ENCODE measurements around the gene ABCC6.
"Not testable (repeated sequence)": the region's sequence is repeated elsewhere in the genome, so short reads cannot be mapped to it uniquely, and the experiment has no call there.

The ABCC6 gene

GRCh38 chr16:16104132-16104803 is 119.0 kb downstream of the ABCC6 start:
- not testable (repeated sequence) for H3K4me3 ChIP-seq (ENCODE audit: low read length); DNase-seq (ENCODE audit: low read depth, low spot score)

GRCh38 chr16:16102738-16103137 is 120.6 kb downstream of the ABCC6 start:
- no peak for DNase-seq (ENCODE audit: low read depth, low spot score)
- H3K4me3 ChIP-seq (ENCODE audit: low read length): no peak overlapping the region

- no peak for DNase-seq (ENCODE audit: low read depth, low spot score)
- H3K4me3 ChIP-seq (ENCODE audit: low read length): no peak overlapping the region
Measured at GRCh38 chr16:16101585-16101984, 121.7 kb downstream of the ABCC6 start.

- no peak overlapping the region for H3K4me3 ChIP-seq (ENCODE audit: low read length)
- no peak for DNase-seq (ENCODE audit: low read depth, low spot score)
Measured at GRCh38 chr16:16100631-16101030, 122.7 kb downstream of the ABCC6 start.

- DNase-seq (ENCODE audit: low read depth, low spot score): no peak
- H3K4me3 ChIP-seq (ENCODE audit: low read length): no peak overlapping the region
Measured at GRCh38 chr16:16099320-16099719, 124.0 kb downstream of the ABCC6 start.
